ES-I3 (cell line): ENCODE results near the gene LARP4B.

Experiments
- H3K36me3 ChIP-seq: 2 replicates; pipeline ENCODE4 v1.6.1; 2013; ENCODE audit warnings: mild to moderate bottlenecking, low read length, control low read depth, moderate library complexity; ENCODE audit not compliant: insufficient read depth
- H3K4me1 ChIP-seq: 2 replicates; pipeline ENCODE4 v1.6.1; 2013; ENCODE audit warnings: mild to moderate bottlenecking, control low read depth, low read length; ENCODE audit not compliant: insufficient read depth
- H3K9ac ChIP-seq: 2 replicates; pipeline ENCODE4 v1.6.1; 2013; ENCODE audit warnings: low read depth, mild to moderate bottlenecking, low read length, moderate library complexity
- H3K9me3 ChIP-seq: 2 replicates; pipeline ENCODE4 v1.6.1; 2013; ENCODE audit warnings: mild to moderate bottlenecking, low read length, moderate library complexity; ENCODE audit not compliant: control insufficient read depth, insufficient read depth

Gene LARP4B

DNA sequence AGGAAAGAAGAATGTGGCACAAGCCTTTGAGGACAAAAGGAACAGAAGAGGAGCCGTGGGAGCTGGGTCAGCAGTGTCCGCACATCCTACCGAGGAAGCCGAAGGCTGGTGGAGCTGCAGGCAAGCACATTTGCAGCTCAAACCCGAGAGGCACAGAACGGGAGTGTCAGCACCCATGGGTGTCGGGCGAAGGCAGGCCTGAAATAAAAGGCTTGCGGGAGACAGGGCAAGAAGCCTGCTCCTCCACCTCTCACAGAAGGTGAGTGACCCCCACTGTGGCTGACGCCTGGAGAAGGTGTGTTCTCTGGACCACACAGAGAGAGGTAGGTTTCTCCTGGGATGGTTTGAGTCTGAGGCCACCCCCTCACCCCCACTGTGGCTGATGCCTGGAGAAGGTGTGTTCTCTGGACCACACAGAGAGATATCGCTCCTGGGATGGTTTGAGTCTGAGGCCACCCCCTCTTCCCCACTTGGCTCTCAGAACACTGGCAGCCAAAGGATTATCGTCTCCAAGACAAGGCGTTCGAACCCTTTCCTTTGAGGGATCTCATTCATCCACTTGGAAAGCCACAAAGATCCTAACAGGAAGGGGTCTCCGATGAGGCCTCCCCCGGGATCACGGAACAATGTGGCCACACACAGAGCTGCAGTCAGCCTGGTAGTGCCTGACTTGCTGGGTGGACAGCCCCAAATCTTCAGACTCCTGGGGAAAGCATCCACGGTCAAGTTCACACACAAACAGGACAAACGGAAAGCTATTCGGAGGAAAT, 35.1 kb upstream of the LARP4B start:
- Histone ChIP-seq H3K36me3 (no peaks in the 10 kb centered on the region), H3K4me1 (no peaks in the 10 kb centered on the region), H3K9me3 (no peaks in the 10 kb centered on the region), H3K9ac (no peak overlapping the region)

- H3K4me1 ChIP-seq = no peaks in the 10 kb centered on the region
- no peaks in the 10 kb centered on the region for H3K9me3 ChIP-seq
- H3K36me3 ChIP-seq = no peaks in the 10 kb centered on the region
- no peak overlapping the region for H3K9ac ChIP-seq
Observed at GRCh38 chr10:964988-965417, 33.5 kb upstream of the LARP4B start.

- no peaks in the 10 kb centered on the region for H3K36me3 ChIP-seq
- no peaks in the 10 kb centered on the region for H3K4me1 ChIP-seq
- H3K9me3 ChIP-seq = no peaks in the 10 kb centered on the region
- no peak overlapping the region for H3K9ac ChIP-seq
Observed at GRCh38 chr10:964321-964987, 32.9 kb upstream of the LARP4B start.

GRCh38 chr10:963655-964054, 32.1 kb upstream of the LARP4B start:
- Histone ChIP-seq H3K9ac (no peak overlapping the region), H3K9me3 (no peaks in the 10 kb centered on the region), H3K36me3 (no peaks in the 10 kb centered on the region), H3K4me1 (no peaks in the 10 kb centered on the region)

DNA sequence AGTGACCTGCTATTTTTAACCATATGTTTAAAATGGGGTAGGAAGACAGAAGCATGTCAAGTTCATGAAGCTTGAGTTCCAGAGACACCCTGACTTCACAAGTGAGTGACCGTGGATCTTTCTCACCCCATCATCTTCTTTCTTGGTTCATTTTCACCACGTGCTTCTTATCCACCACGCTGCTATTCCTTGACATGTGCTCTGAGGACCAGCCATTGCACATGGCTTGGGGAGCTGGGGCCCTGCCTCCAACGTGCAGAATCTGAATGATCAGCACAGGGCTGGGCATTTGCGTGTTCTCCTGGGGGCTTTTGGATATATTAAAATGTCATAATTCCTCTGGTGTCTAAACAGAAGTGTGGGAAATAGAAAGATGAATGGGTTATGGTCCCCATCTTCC, 31.7 kb upstream of the LARP4B start:
- H3K36me3 ChIP-seq = no peaks in the 10 kb centered on the region
- H3K4me1 ChIP-seq = no peaks in the 10 kb centered on the region

DNA sequence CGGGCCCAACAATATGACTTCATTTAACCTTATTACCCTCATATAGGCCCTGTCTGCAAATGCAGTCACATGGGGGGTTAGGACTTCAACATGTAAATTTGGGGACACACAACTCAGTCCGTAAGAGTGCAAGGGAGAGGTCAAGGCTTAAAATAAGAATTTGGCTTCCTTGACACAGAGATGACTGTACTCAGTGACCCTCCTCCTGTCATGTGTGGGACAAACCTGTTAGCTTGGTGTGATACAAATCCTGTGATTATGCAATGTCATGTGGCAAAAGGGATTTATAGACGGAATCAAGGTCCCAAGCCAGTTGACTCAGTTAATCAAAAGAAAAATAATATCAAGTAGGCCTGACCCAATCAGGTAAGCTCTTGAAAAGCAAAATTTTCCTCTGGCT, 30.8 kb upstream of the LARP4B start:
- H3K9ac ChIP-seq = no peak overlapping the region
- H3K9me3 ChIP-seq = no peaks in the 10 kb centered on the region
- no peaks in the 10 kb centered on the region for H3K4me1 ChIP-seq
- no peaks in the 10 kb centered on the region for H3K36me3 ChIP-seq

More for the DNA sequence above, 31.7 kb upstream of the LARP4B start:
- Histone ChIP-seq H3K9me3 (no peaks in the 10 kb centered on the region), H3K9ac (no peak overlapping the region)

- Histone ChIP-seq H3K36me3 (no peaks in the 10 kb centered on the region), H3K4me1 (no peaks in the 10 kb centered on the region), H3K9me3 (no peaks in the 10 kb centered on the region), H3K9ac (no peak overlapping the region)
Observed at GRCh38 chr10:958856-959255, 27.4 kb upstream of the LARP4B start.

GRCh38 chr10:958106-958505, 26.6 kb upstream of the LARP4B start:
- no peaks in the 10 kb centered on the region for H3K4me1 ChIP-seq
- no peaks in the 10 kb centered on the region for H3K9me3 ChIP-seq
- no peak overlapping the region for H3K9ac ChIP-seq
- no peaks in the 10 kb centered on the region for H3K36me3 ChIP-seq

DNA sequence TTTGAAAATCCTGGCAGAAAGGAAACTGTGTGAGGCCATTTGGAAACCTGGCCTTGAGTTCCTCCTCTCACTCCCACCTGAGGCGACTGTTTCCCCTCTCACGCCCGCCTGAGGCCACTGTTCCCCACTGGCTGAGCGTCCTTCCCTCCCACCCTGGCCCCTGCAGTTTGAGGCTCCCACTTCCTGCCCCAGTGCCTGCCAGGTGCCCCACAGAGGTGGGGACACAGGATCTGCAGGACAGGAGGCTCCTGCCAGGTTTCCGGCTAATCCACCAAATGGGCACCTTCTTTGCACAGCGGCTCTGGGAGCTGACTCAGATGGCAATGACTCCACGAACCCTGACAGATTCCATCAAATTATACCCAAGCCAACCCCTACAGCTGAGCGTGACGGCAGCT, 24.3 kb upstream of the LARP4B start:
- Histone ChIP-seq H3K9me3 (no peaks in the 10 kb centered on the region), H3K36me3 (no peaks in the 10 kb centered on the region), H3K4me1 (no peaks in the 10 kb centered on the region), H3K9ac (no peak overlapping the region)

DNA sequence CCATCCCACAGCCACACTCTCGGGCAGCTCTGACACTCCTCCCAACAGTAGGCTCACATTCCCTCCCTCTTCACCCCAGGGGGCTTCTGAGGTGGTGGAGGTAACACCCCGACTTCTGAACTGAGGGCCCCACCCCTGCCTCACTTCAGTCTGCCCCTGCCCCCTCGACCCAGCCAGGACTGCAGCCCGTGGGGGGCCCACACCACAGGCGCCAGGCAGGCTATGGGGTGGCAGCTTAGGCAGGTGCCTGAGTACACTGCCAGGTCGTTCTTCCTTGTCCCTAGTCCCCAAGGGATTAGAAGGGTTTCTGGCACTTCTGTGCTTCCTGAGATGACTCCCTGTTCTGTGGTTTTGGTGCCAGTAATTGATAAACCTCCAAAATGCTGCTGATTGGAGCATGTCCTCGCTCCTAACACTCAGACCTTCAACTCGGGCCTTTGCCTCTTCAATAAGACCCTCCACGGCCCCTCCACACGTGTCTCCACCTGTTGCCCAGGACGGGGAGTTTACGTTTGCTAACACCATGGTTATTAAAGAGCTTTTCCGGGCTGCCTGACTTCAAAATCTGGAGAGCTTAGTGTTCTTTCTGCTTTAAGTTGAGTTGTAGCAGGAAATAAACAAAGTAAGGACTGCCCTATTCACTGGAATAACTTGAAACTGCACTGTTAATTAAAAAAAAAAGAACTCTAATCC, 23.8 kb upstream of the LARP4B start:
- Histone ChIP-seq H3K9ac (no peak overlapping the region), H3K36me3 (no peaks in the 10 kb centered on the region), H3K4me1 (no peaks in the 10 kb centered on the region), H3K9me3 (no peaks in the 10 kb centered on the region)

DNA sequence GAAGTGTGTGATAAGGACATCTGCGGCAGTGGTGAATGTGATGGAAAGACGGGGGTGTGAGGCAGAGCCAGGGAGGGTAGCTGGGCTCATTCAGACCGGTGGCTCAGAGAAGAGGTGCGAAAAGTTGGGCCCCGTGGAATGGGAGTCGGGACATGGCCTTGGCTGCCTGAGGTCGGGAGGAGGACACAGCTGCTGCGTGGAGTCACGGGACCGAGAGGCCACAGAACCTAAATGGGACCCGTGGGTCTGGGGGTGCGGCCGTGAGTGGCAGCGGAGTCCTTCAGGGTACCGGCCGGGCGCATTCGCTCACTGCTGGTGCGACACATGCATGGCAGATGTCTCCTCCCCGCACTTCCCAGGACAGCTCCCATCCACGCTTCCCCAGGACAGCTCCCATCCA, 22.9 kb upstream of the LARP4B start:
- H3K9me3 ChIP-seq = no peaks in the 10 kb centered on the region
- no peak overlapping the region for H3K9ac ChIP-seq
- H3K36me3 ChIP-seq = no peaks in the 10 kb centered on the region
- no peaks in the 10 kb centered on the region for H3K4me1 ChIP-seq

- Histone ChIP-seq H3K4me1 (no peaks in the 10 kb centered on the region), H3K9ac (no peak overlapping the region), H3K36me3 (no peaks in the 10 kb centered on the region), H3K9me3 (no peaks in the 10 kb centered on the region)
Observed at GRCh38 chr10:953836-954235, 22.3 kb upstream of the LARP4B start.

DNA sequence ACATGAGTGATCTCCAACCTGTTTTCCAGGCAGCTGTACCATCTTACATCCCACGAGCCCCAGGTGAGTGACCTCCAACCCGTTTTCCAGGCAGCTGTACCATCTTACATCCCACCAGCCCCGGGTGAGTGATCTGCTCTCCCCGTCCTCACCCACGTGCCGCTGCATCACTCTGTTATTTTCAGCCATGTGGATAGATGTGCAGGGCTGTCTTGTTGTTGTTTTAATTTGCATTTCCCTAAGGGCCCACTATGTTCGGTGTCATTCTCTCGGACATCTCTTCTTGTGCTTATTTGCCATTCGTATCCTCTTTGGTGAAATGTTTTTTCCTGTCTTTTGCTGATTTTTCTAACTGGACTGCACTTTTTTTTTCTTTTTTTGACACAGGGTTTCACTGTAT, 17.9 kb upstream of the LARP4B start:
- Histone ChIP-seq H3K4me1 (no peaks in the 10 kb centered on the region), H3K9me3 (no peaks in the 10 kb centered on the region), H3K36me3 (no peaks in the 10 kb centered on the region), H3K9ac (no peak overlapping the region)

DNA sequence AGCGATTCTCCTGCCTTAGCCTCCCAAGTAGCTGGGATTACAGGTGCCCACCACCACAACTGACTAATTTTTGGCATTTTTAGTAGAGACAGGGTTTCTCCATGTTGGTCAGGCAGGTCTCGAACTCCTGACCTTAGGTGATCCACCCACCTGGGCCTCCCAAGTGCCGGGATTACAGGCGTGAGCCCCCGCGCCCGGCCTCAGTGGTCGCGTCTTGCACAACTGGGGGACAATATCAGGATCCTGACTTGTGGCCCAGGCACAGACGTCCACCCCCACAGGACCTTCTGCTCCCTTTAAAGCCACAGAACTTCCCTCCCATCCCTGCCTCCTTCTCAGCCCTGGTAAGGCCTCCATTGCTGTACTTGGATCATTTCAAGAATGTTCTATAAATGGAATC, 16.8 kb upstream of the LARP4B start:
- H3K9me3 ChIP-seq = no peaks in the 10 kb centered on the region
- H3K9ac ChIP-seq = no peak overlapping the region
- H3K4me1 ChIP-seq = no peaks in the 10 kb centered on the region
- H3K36me3 ChIP-seq = no peaks in the 10 kb centered on the region

- Histone ChIP-seq H3K4me1 (no peaks in the 10 kb centered on the region), H3K9ac (no peak overlapping the region), H3K9me3 (no peaks in the 10 kb centered on the region), H3K36me3 (no peaks in the 10 kb centered on the region)
Observed at GRCh38 chr10:947881-948280, 16.4 kb upstream of the LARP4B start.
